A204.1 (cell line): Measurements from ENCODE around the gene TEDC1.

Experiments used
- FAIRE-seq: peaks from 2 replicates; lab custom pipeline; 2012; peaks lifted over from hg19 to GRCh38; lab: Jason Lieb, UNC

Gene TEDC1

GRCh38 chr14:105497671-105498429, 6.8 kb downstream of the TEDC1 start:
- no peak for FAIRE-seq

DNA sequence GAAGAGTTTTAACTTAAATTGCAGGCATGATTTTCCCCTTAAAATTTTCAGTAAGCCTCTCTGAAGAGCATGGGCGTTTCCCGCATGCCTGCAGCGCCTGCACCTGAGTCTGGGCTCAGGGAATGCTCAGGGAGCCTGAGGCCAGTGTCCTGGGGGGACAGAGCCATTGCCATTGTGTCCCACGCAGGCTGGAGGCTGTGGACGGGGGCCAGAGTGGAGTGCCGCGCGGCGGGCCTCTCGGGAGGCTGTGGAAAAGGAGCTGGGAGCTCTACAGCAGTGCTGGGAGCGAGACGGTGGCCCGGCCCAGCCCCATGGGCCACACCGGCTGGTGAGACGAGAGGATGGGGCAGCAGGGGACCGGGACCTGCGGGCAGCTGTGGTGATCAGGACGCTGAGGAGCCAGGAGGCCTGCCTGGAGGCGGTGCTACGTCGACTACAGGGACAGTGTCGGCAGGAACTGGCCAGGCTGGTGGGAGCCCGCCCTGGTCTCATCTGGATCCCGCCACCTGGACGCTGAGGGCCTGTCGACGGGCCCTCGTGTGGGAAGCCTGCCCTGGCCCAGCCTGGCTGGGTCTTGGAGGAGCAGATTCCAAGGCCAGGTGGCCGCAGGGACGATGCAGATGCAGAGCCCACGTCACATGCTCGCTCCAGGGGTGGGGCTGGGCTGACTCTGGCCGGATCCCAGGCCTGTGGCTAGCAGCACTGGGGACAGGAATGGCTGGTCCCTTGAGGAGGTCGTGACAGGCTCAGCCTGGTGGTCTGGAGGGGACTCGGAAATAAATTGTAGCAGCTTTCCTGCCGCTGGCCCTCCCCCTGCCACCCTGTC, 7.6 kb downstream of the TEDC1 start:
- FAIRE-seq: no peak

GRCh38 chr14:105499256-105500035, 8.4 kb downstream of the TEDC1 start:
- no peak for FAIRE-seq

- FAIRE-seq: no peak
Observed at GRCh38 chr14:105500036-105500725, 9.1 kb downstream of the TEDC1 start.

GRCh38 chr14:105500726-105501101, 9.7 kb downstream of the TEDC1 start:
- FAIRE-seq: no peak

DNA sequence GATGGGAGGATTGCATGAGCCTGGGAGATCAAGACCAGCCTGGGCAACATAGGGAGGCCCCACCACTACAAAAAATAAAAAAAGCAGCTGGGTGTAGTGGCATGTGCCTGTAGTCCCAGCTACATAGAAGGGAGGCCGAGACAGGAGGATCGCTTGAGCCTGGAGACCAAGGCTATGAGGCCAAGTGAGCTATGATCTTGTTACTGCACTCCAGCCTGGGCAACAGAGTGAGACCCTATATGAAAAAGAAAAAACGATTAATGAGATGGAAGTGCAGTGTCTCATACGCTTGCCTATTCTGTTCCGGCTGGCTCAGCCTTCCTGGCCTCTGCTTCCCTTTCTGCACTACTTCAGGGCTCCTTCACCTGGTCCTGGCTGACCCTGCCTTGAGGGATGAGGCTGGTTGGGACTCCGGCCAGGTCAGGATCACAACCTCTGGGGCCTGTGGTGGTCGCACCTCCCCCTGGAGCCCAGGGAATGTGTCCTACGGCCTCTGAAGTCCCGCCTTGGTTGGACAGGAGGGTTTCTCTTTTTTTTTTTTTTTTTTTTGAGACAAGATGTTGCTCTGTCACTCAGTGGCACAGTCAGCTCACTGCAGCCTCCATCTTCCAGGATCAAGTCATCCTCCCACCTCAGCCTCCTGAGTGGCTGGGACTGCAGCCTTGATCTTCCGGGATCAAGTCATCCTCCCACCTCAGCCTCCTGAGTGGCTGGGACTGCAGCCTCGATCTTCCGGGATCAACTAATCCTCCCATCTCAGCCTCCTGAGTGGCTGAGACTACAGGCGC, 10.7 kb downstream of the TEDC1 start:
- FAIRE-seq: no peak

- FAIRE-seq: no peak
Observed at GRCh38 chr14:105502446-105503295, 11.6 kb downstream of the TEDC1 start.

DNA sequence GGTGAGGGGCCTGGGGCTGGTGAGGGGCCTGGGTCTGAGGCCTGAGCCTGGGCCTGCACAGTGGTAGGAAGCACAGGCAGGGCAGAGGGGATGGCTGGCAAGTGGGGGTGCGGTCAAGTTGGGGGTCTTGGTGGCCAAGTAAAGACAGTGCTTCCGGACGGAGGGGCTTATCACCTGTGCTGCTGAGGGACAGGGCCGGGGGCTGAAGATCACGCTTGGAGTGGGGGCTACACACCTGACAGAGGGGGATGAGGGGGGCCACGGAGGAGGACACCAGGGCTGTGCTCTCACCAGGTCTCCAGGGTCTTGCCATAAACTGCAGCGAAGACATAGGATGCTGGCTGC, 12.2 kb downstream of the TEDC1 start:
- FAIRE-seq: no peak

DNA sequence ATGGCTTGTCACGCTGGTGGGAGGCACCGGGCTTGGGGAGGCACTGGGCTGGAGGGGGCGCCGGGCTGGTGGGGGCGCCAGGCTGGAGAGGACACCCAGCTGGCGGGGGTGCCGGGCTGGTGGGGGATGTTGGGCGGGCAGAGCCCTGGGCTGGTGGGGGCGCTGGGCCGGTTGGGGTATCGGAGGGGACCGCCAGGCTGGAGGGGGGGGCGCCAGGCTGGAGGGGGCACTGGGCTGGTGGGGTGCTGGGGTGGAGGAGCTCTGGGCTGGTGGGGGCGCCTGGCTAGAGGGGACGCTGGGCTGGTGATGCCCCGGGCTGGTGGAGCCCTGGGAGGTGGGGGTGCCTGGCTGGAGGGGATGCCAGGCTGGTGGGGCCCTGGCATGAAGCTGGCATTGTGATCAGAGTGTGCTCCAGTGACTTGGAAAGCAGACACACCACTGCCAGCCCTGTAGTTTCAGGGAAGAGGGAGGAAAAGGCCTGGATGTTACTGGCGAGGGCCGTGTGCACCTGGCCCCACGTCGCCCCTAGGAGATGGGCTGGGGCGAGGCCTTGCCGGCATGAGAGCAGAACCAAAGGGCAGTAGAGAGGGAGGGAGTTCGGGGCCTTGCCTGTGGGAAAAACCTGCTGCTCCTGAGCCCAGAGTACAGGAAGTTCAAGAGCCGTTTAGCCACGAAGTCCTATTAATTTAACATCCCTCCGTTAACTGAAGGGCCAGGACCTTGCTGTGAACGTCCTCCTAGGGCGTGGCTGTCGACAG, 13.1 kb downstream of the TEDC1 start:
- no peak for FAIRE-seq

- FAIRE-seq: no peak
Observed at GRCh38 chr14:105505101-105505500, 14.1 kb downstream of the TEDC1 start.

DNA sequence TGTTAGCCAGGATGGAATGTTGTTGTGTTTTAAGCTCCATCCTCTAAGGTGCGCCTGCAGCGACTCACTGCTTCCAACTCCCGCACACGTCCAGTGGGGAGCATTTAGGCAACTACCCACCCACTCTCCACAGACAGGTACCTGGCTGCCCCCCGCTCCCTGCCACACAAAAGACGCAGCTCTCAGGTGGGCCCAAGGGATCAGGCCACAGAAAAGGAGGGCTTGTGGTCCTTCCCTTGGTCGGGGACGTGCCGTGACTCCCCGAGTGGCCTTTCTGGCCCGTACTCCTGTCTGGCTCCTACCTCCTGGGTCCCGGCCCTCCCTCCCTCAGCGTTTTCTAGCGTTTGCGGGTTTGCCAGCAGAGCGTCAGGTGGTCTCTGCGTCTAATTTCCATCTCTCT, 16.2 kb downstream of the TEDC1 start:
- no peak for FAIRE-seq

DNA sequence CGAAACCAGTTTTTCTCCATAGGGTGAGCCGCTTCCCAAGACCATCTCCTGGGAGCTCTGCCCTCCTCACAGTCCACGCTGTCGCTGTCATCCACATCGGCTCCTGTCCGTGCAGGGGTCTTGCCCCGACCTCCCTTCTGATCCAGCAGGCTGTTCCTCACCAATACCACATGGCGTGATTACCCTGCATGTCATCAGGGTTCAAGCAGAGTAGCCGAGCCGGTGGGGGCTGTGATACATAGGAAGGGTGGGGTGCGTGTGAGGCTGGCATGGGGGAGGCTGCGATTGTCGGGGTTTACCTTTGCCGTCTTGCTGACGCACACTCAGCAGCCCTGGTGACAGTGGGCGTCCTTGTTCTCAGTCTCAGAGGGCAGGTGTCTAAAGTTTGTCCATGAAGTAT, 17.0 kb downstream of the TEDC1 start:
- FAIRE-seq: no peak

- no peak for FAIRE-seq
Observed at GRCh38 chr14:105508601-105509000, 17.6 kb downstream of the TEDC1 start.

DNA sequence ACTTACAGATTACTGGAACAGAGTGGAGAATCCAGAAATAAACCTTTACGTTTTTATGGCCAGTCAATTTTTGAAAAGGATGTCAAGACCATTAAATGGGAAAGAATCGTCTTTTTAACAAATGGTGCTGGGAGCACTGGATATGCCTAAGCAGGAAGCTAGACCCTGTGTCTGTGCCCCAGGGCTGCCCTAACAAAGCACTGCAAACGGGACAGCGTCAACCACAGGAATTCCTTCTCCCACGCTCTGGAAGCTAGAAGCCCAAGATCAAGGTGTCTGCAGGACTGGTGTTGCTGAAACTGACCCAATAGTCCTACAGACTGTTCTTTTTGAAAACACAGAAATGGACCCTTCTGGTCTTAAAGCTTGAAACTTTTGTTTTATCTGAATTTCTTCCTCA, 26.1 kb downstream of the TEDC1 start:
- FAIRE-seq: no peak

GRCh38 chr14:105519946-105520698, 29.1 kb downstream of the TEDC1 start:
- no peak for FAIRE-seq

DNA sequence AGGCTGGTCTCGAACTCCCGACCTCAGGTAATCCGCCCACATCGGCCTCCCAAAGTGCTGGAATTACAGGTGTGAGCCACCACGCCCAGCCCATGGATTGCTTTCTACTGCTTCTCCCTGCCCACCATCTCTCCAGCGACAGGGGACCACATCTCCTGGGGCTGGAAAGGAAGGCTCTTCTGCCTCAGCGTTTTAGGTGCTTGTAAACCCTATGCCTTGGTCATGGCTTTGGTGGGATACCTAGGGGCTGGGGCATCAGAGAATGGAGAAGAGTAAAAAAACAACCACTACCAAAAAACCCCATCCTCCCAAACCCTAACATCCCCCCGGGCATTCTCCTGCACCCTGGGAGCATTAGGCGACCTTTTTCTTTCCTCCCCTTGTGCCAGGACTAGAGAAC, 34.3 kb downstream of the TEDC1 start:
- FAIRE-seq: no peak

- no peak for FAIRE-seq
Observed at GRCh38 chr14:105525861-105526775, 35.1 kb downstream of the TEDC1 start, which contains the start of gene TMEM121. TSS of gene TMEM121 (plus strand) at chr14:105526583. CDS start at chr14:105528835, 2,252 bp downstream.
